Activated B cell treated with CpG ODN at 0.5 μM for 24 hours (primary cell): Measurements from ENCODE around the gene ZNF837. TPM values are rescaled to one million over a fixed set of nuclear protein-coding genes. Genes with fewer than 3 reads are reported as not detected.

ENCODE experiments used
- ATAC-seq: fragments of 200-7000 bp; cut with Tn5 transposase; one replicate; pipeline ENCODE4 v1.10.0; 2021; ENCODE audit warnings: low read depth, mild to moderate bottlenecking, moderate library complexity
- CTCF ChIA-PET: fragments of 350-600 bp; sonication (Branson Sonifier 250); formaldehyde crosslinking; loops from one replicate; lab custom pipeline; 2021; ENCODE audit warnings: antibody characterized with exemption; lab: Charles Lee
- POLR2A ChIA-PET: fragments of 350-600 bp; sonication (Branson Sonifier 250); formaldehyde crosslinking; loops from one replicate; lab custom pipeline; 2021; ENCODE audit warnings: antibody characterized with exemption; lab: Charles Lee
- DNase-seq: peaks from one replicate; pipeline ENCODE4 v3.0.0; 2022
- H3K27ac Mint-ChIP-seq: one replicate; pipeline ENCODE4 v1.8.0; 2020; ENCODE audit warnings: mixed read lengths
- H3K27me3 Mint-ChIP-seq: one replicate; pipeline ENCODE4 v1.8.0; 2021; ENCODE audit warnings: mixed read lengths
- H3K36me3 Mint-ChIP-seq: one replicate; pipeline ENCODE4 v1.8.0; 2021; ENCODE audit warnings: low read depth, mixed read lengths
- H3K4me1 Mint-ChIP-seq: one replicate; pipeline ENCODE4 v1.8.0; 2021; ENCODE audit warnings: mixed read lengths
- H3K4me3 Mint-ChIP-seq: one replicate; pipeline ENCODE4 v1.8.0; 2020; ENCODE audit warnings: mild to moderate bottlenecking, mixed read lengths
- H3K9me3 Mint-ChIP-seq: one replicate; pipeline ENCODE4 v1.8.0; 2020; ENCODE audit warnings: mixed read lengths
- intact Hi-C: fragments of 100-400 bp; cut with micrococcal nuclease; formaldehyde crosslinking; loops from one replicate; pipeline ENCODE4 v1.15.1; 2024
- total RNA-seq: library from RNA; stranded (reverse); gene quantifications from 2 replicates; pipeline ENCODE4 v1.2.3, GENCODE V29; 2022
- TF ChIP-seq, protein P1 (sequence below): fragments of 200-600 bp; IDR thresholded peaks from one replicate; pipeline ENCODE4 v1.8.0; 2022; ENCODE audit warnings: antibody characterized with exemption, mild to moderate bottlenecking

Gene ZNF837
- total RNA-seq, 1 donor from 2014 or later: 3.1 TPM

GRCh38 chr19:58346961-58347929 lies 33.6 kb downstream of the ZNF837 start:
- Mint-ChIP-seq H3K4me1 (peaks cover 30% of the 10 kb centered on the region), H3K9me3 (no peaks in the 10 kb centered on the region), H3K27ac (peak overlapping the region; percentile 76), H3K27me3 (no peaks in the 10 kb centered on the region), H3K36me3 (peaks cover 7% of the 10 kb centered on the region), H3K4me3 (peak overlapping the region; percentile 93)
- TF ChIP-seq, protein P1, sequence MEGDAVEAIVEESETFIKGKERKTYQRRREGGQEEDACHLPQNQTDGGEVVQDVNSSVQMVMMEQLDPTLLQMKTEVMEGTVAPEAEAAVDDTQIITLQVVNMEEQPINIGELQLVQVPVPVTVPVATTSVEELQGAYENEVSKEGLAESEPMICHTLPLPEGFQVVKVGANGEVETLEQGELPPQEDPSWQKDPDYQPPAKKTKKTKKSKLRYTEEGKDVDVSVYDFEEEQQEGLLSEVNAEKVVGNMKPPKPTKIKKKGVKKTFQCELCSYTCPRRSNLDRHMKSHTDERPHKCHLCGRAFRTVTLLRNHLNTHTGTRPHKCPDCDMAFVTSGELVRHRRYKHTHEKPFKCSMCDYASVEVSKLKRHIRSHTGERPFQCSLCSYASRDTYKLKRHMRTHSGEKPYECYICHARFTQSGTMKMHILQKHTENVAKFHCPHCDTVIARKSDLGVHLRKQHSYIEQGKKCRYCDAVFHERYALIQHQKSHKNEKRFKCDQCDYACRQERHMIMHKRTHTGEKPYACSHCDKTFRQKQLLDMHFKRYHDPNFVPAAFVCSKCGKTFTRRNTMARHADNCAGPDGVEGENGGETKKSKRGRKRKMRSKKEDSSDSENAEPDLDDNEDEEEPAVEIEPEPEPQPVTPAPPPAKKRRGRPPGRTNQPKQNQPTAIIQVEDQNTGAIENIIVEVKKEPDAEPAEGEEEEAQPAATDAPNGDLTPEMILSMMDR: no peak
- intact Hi-C loops: loop anchor here (1.0 kb wide), 5 partner anchors 15 to 68 kb away; partner anchors contain the start of genes RPS5, ZNF497 and ZNF837
- peak; percentile 84 for DNase-seq
- CTCF ChIA-PET: interaction anchor here (0.6 to 1.0 kb wide), 4 partner anchors 15 to 173 kb away, joined by 3 to 4 read pairs (median 3); partner anchors contain the start of genes ZBTB45, ZNF274 and ZNF497
- peak; percentile 93 for ATAC-seq
- POLR2A ChIA-PET: interaction anchor here (0.6 to 4.4 kb wide), 23 partner anchors 9 to 890 kb away, joined by 3 to 90 read pairs (median 4); partner anchors contain the start of genes CHMP2A, ERVK3-1, RPS5 and TRIM28

DNA sequence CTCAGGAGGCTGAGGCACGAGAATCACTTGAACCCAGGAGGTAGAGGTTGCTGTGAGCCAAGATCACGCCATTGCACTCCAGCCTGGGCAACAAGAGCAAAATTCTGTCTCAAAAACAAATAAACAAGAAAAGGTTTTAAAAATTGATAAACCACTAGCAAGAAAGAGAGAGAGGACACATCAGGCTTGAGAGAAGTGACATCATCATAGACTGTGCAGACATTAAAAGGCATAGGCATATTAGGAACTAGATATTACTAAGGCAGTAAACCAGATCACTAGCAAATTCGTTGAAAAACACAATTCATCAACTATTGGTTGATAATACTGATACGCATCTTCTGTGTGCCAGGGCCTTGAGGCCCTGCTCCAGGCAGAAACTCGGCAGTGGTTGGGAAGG lies 35.3 kb downstream of the ZNF837 start:
- H3K4me1 Mint-ChIP-seq: peaks cover 27% of the 10 kb centered on the region
- intact Hi-C loops: no loop called here
- ChIA-PET POLR2A (interaction anchor here (4.4 kb wide), 1 partner anchor 17 kb away, joined by 90 read pairs; the partner anchor contains the start of gene ZNF497), CTCF (no interaction called here)
- H3K9me3 Mint-ChIP-seq: no peaks in the 10 kb centered on the region
- TF ChIP-seq, protein P1: no peak
- no peak for DNase-seq
- ATAC-seq: no peak
- no peak overlapping the region for H3K27ac Mint-ChIP-seq
- H3K4me3 Mint-ChIP-seq: peak overlapping the region; percentile 21
- H3K36me3 Mint-ChIP-seq: peaks cover 16% of the 10 kb centered on the region
- no peaks in the 10 kb centered on the region for H3K27me3 Mint-ChIP-seq

DNA sequence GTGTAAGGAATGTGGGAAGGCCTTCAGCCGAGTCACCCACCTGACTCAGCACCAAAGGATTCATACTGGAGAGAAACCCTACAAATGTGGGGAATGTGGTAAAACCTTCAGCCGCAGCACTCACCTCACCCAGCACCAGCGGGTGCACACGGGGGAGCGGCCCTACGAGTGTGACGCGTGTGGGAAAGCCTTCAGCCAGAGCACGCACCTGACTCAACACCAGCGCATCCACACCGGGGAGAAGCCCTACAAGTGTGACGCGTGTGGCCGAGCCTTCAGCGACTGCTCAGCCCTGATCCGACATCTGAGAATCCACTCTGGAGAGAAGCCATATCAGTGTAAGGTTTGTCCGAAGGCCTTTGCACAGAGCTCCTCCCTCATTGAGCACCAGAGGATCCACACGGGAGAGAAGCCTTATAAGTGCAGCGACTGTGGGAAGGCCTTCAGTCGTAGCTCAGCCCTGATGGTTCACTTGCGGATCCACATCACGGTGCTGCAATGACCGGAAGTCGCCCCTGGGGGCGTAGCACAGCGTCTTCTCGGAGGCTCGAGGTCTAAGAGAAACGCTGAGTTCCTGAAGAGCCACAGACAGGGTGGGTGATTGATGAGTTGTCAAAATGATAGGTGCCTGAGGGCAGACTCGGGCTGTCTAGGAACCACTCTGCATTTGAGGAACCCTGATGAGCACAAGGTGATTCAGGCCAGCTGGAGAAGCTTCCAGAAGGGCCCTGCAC lies 41.8 kb downstream of the ZNF837 start:
- Mint-ChIP-seq H3K4me3 (no peak overlapping the region), H3K9me3 (no peaks in the 10 kb centered on the region), H3K36me3 (peaks cover 59% of the 10 kb centered on the region), H3K27ac (no peak overlapping the region), H3K27me3 (no peaks in the 10 kb centered on the region), H3K4me1 (no peaks in the 10 kb centered on the region)
- DNase-seq: no peak
- TF ChIP-seq, protein P1: no peak
- CTCF ChIA-PET: no interaction called here
- no peak for ATAC-seq
- POLR2A ChIA-PET: no interaction called here
- intact Hi-C loops: no loop called here

DNA sequence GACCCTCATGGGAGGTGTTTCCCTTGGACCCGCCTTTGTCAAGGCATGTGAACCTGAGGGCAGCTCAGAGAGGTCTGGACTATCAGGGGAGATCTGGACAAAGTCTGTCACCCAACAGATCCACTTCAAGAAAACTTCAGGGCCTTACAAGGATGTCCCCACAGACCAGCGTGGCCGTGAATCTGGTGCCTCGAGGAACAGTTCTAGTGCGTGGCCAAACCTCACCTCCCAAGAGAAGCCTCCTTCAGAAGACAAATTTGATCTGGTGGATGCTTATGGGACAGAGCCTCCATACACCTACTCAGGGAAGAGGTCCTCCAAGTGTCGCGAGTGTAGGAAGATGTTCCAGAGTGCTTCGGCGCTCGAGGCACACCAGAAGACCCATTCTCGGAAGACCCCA lies 42.5 kb downstream of the ZNF837 start:
- CTCF ChIA-PET: no interaction called here
- TF ChIP-seq, protein P1: no peak
- DNase-seq: no peak

More for the DNA sequence above, 42.5 kb downstream of the ZNF837 start:
- H3K4me1 Mint-ChIP-seq: no peaks in the 10 kb centered on the region
- no peak for ATAC-seq
- H3K27ac Mint-ChIP-seq: no peak overlapping the region
- intact Hi-C loops: no loop called here
- no peaks in the 10 kb centered on the region for H3K9me3 Mint-ChIP-seq
- H3K27me3 Mint-ChIP-seq: no peaks in the 10 kb centered on the region
- no peak overlapping the region for H3K4me3 Mint-ChIP-seq
- POLR2A ChIA-PET: no interaction called here
- peaks cover 59% of the 10 kb centered on the region for H3K36me3 Mint-ChIP-seq
